Ascending aorta (tissue), 2 donors: ENCODE data around the gene NFRKB. TPM values are rescaled to one million over a fixed set of nuclear protein-coding genes. Genes with fewer than 3 reads are reported as not detected.

Experiments
- DNase-seq, 2 donors: peaks; one replicate each; pipeline ENCODE4 v3.0.0-alpha.2; 2019; ENCODE audit warnings: low spot score in 2 of 2
- H3K27ac ChIP-seq, 2 donors: fragments of 200-600 bp; sonication (generic); one replicate each; pipeline ENCODE4 v1.5.1; 2016 to 2017; ENCODE audit warnings: mild to moderate bottlenecking in 1 of 2
- H3K27me3 ChIP-seq: fragments of 200-600 bp; sonication (generic); one replicate; pipeline ENCODE4 v1.5.1; 2017
- H3K36me3 ChIP-seq, 2 donors: fragments of 200-600 bp; sonication (generic); one replicate each; pipeline ENCODE4 v1.5.1; 2016
- H3K4me1 ChIP-seq, 2 donors: fragments of 200-600 bp; sonication (generic); one replicate each; pipeline ENCODE4 v1.5.1; 2016 to 2017; ENCODE audit warnings: mild to moderate bottlenecking in 1 of 2
- H3K4me3 ChIP-seq, 2 donors: fragments of 200-600 bp; sonication (generic); one replicate each; pipeline ENCODE4 v1.5.1; 2016 to 2017; ENCODE audit warnings: mild to moderate bottlenecking in 1 of 2
- H3K9me3 ChIP-seq, 2 donors: fragments of 200-600 bp; sonication (generic); one replicate each; pipeline ENCODE4 v1.5.1; 2016
- CTCF ChIP-seq, 3 experiments: fragments of 200-600 bp in 2 of 3; fragments of 450-650 bp in 1 of 3; sonication (generic) in 2 of 3; IDR thresholded peaks; one replicate each; pipeline ENCODE4 v1.5.1; 2016 to 2019; ENCODE audit warnings: antibody characterized with exemption in 3 of 3, mild to moderate bottlenecking in 1 of 3, moderate library complexity in 1 of 3
- intact Hi-C: fragments of 100-400 bp; cut with DNase I; formaldehyde crosslinking; loops from one replicate; pipeline ENCODE4 v1.15.1; 2023
- total RNA-seq: library from RNA; depleted of rRNA; stranded (reverse); fragments of >200 nt; gene quantifications from one replicate; pipeline ENCODE4 v1.1.0, GENCODE V29; 2016

The NFRKB gene
- total RNA-seq, 1 donor from 2014 or later: 6.9 TPM

DNA sequence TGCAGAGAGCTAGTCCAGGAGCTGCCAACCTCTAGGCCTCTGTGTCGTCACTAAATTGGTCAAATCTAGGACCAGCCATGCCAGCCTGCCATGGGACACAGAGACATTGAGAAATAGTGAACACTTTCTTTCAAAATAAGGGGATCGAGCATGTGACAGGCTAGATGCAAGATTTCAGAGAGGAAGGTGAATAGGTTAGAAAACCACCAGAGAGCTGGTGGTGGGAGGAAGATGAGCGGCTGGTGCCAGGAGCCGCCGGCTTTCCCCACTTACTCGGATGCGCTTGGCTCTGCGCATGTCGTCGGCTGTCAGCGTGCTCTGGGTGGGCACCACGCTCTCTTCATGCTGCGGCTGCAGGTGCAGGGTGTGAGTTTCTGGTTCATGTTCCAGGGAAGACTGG, 35.4 kb upstream of the NFRKB start:
- no peak for TF ChIP-seq CTCF (IDR thresholded peaks at IDR 0.05)
- no peaks in the 10 kb centered on the region for H3K4me1 ChIP-seq

GRCh38 chr11:129930296-129930695, 34.9 kb upstream of the NFRKB start:
- H3K27ac ChIP-seq: no peak overlapping the region
- H3K4me3 ChIP-seq: no peak overlapping the region
- DNase-seq: no peak
- no peaks in the 10 kb centered on the region for H3K4me1 ChIP-seq
- no peaks in the 10 kb centered on the region for H3K9me3 ChIP-seq
- no peaks in the 10 kb centered on the region for H3K27me3 ChIP-seq
- H3K36me3 ChIP-seq: peaks cover 12 to 13% of the 10 kb centered on the region in 2 donors
- intact Hi-C loops: no loop called here
- TF ChIP-seq CTCF (IDR thresholded peaks at IDR 0.05): no peak

More for the DNA sequence above, 35.4 kb upstream of the NFRKB start:
- peaks cover 12 to 13% of the 10 kb centered on the region in 2 donors for H3K36me3 ChIP-seq
- no peak overlapping the region for H3K27ac ChIP-seq
- DNase-seq: no peak
- intact Hi-C loops: no loop called here
- no peaks in the 10 kb centered on the region for H3K9me3 ChIP-seq
- no peak overlapping the region for H3K4me3 ChIP-seq
- no peaks in the 10 kb centered on the region for H3K27me3 ChIP-seq

DNA sequence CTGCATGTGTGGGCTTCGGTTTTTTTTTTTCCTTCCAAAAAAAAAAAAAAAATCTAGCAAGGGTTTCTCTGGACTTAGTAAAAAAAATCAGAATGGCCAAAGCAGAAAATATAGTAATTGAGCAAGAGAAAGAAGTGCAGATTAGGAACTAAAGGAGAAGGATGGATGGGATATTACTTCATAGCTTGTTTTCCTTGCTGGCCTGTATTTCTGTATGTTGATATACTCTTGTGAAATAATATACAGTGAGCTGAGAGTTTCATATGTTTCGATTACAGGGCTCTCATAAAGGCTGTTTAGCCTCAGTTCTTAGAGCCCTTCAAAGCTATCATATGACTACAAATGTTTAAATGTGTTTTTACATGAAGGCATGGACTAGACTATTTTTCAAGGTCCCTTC, 34.3 kb upstream of the NFRKB start:
- intact Hi-C loops: no loop called here

GRCh38 chr11:129928923-129929692, 33.7 kb upstream of the NFRKB start:
- Histone ChIP-seq H3K9me3 (no peaks in the 10 kb centered on the region), H3K27ac (no peak overlapping the region), H3K27me3 (no peaks in the 10 kb centered on the region), H3K4me3 (no peak overlapping the region), H3K4me1 (no peaks in the 10 kb centered on the region), H3K36me3 (peaks cover 13 to 17% of the 10 kb centered on the region in 2 donors)
- intact Hi-C loops: no loop called here
- TF ChIP-seq CTCF (IDR thresholded peaks at IDR 0.05): no peak
- no peak for DNase-seq

More for the DNA sequence above, 34.3 kb upstream of the NFRKB start:
- Histone ChIP-seq H3K4me3 (no peak overlapping the region), H3K9me3 (no peaks in the 10 kb centered on the region), H3K4me1 (no peaks in the 10 kb centered on the region), H3K27me3 (no peaks in the 10 kb centered on the region), H3K27ac (no peak overlapping the region), H3K36me3 (peaks cover 13 to 16% of the 10 kb centered on the region in 2 donors)
- no peak for TF ChIP-seq CTCF (IDR thresholded peaks at IDR 0.05)
- DNase-seq: no peak

DNA sequence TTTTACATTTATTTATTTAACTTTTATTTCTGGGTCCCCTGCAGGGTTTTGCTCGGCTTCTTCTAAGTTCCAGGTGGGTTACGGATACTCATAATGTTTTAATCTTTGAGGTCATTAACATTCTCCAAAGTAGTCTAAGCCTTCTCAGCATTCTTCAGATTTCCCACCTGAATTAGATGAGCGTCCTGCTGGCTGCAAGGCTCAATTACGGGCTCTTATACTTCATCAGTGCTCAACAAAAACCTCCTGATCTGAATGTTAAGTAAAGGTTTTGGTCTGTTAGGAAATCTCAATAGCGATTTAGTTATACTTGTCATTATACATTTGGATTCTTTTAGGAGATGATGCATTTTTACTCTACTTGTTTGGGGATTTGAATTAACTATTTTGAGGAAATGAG, 27.3 kb upstream of the NFRKB start:
- Histone ChIP-seq H3K4me3 (no peak overlapping the region), H3K9me3 (no peaks in the 10 kb centered on the region), H3K27me3 (no peaks in the 10 kb centered on the region), H3K36me3 (peaks cover 1 to 16% of the 10 kb centered on the region in 2 donors), H3K4me1 (no peaks in the 10 kb centered on the region), H3K27ac (no peak overlapping the region)
- no peak for DNase-seq
- intact Hi-C loops: loop anchor here (1.0 kb wide), 1 partner anchor 210 kb away; no protein-coding TSS in a partner anchor
- TF ChIP-seq CTCF (IDR thresholded peaks at IDR 0.05): no peak
